ENCODE measurements around the gene C5orf34.
"Not testable (repeated sequence)": the region's sequence is repeated elsewhere in the genome, so short reads cannot be mapped to it uniquely, and the experiment has no call there.

Gene C5orf34

GRCh38 chr5:43467100-43467499 lies 47.8 kb downstream of the C5orf34 start:
- TF ChIP-seq CTCF (IDR thresholded peaks at IDR 0.05; ENCODE audit: insufficient read depth, low read depth, low read length, missing control alignments), result no peak
- DNase-seq (ENCODE audit: low read depth), result no peak
- H3K4me3 ChIP-seq (ENCODE audit: low read length), result no peak overlapping the region

- H3K4me3 ChIP-seq (ENCODE audit: low read length); DNase-seq (ENCODE audit: low read depth): not testable (repeated sequence)
These were observed 49.5 kb downstream of the C5orf34 start for GRCh38 chr5:43465455-43465854.

DNA sequence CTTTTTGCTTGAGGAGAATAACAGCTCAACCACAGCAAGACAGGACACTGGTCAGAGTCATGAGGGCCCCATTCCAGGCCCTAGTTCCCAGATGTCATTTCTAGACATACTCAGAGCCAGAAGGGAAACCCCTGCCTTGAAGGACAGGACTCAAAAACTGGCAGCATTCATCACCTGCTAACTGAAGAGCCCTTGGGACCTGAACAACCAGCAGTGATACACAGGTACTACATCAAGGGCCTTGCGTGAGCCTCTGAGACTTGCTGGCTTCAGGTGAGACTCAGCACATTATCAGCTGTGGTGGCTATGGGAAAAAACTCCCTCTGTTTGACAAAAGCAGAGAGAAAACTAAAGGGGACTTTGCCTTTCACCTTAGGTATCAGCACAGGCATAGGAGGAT lies 53.9 kb downstream of the C5orf34 start:
- TF ChIP-seq CTCF (IDR thresholded peaks at IDR 0.05; ENCODE audit: insufficient read depth, low read depth, low read length, missing control alignments), result no peak
- H3K4me3 ChIP-seq (ENCODE audit: low read length), result no peak overlapping the region
- DNase-seq (ENCODE audit: low read depth), result no peak

- no peak for DNase-seq (ENCODE audit: low read depth)
- H3K4me3 ChIP-seq (ENCODE audit: low read length), result no peak overlapping the region
- no peak for TF ChIP-seq CTCF (IDR thresholded peaks at IDR 0.05; ENCODE audit: insufficient read depth, low read depth, low read length, missing control alignments)
These were observed 58.4 kb downstream of the C5orf34 start for GRCh38 chr5:43456556-43456955.

GRCh38 chr5:43441575-43441974 lies 73.4 kb downstream of the C5orf34 start:
- not testable (repeated sequence) for DNase-seq (ENCODE audit: low read depth); H3K4me3 ChIP-seq (ENCODE audit: low read length)

GRCh38 chr5:43437062-43437660 lies 77.8 kb downstream of the C5orf34 start:
- TF ChIP-seq CTCF (IDR thresholded peaks at IDR 0.05; ENCODE audit: insufficient read depth, low read depth, low read length, missing control alignments), result no peak
- no peak for DNase-seq (ENCODE audit: low read depth)
- no peak overlapping the region for H3K4me3 ChIP-seq (ENCODE audit: low read length)
